ENCODE measurements around the gene ZNF532.
A peak's percentile ranks its signal among the peaks of the same experiment; 100 is the strongest.
"Not testable (repeated sequence)": the region's sequence is repeated elsewhere in the genome, so short reads cannot be mapped to it uniquely, and the experiment has no call there.

The ZNF532 gene

GRCh38 chr18:58864146-58865032 is at the start of gene ZNF532:
Gene ZNF532 (plus strand): TSS chr18:58864877. CDS start in a region left out here.
- DNase-seq (ENCODE audit: low spot score), result peak; percentile 96

- no peak for DNase-seq (ENCODE audit: low spot score)
These were observed 45.6 kb upstream of the ZNF532 start for GRCh38 chr18:58819051-58819450.

- DNase-seq (ENCODE audit: low spot score), result no peak
These were observed 44.4 kb upstream of the ZNF532 start for GRCh38 chr18:58820251-58820650.

GRCh38 chr18:58822944-58823343 is 41.7 kb upstream of the ZNF532 start:
- DNase-seq (ENCODE audit: low spot score), result no peak

- DNase-seq (ENCODE audit: low spot score), result no peak
These were observed 41.3 kb upstream of the ZNF532 start for GRCh38 chr18:58823412-58823811.

GRCh38 chr18:58826926-58827325 is 37.8 kb upstream of the ZNF532 start:
- not testable (repeated sequence) for DNase-seq (ENCODE audit: low spot score)

GRCh38 chr18:58827428-58827827 is 37.2 kb upstream of the ZNF532 start:
- no peak for DNase-seq (ENCODE audit: low spot score)

GRCh38 chr18:58827886-58828285 is 36.8 kb upstream of the ZNF532 start:
- DNase-seq (ENCODE audit: low spot score), result no peak

- no peak for DNase-seq (ENCODE audit: low spot score)
These were observed 36.1 kb upstream of the ZNF532 start for GRCh38 chr18:58828399-58829121.

- no peak for DNase-seq (ENCODE audit: low spot score)
These were observed 35.4 kb upstream of the ZNF532 start for GRCh38 chr18:58829263-58829662.

- not testable (repeated sequence) for DNase-seq (ENCODE audit: low spot score)
These were observed 34.8 kb upstream of the ZNF532 start for GRCh38 chr18:58829886-58830285.

GRCh38 chr18:58831606-58832005 is 33.1 kb upstream of the ZNF532 start:
- no peak for DNase-seq (ENCODE audit: low spot score)

GRCh38 chr18:58838165-58838860 is 26.4 kb upstream of the ZNF532 start:
- DNase-seq (ENCODE audit: low spot score), result peak; percentile 67

- peak; percentile 29 for DNase-seq (ENCODE audit: low spot score)
These were observed 25.7 kb upstream of the ZNF532 start for GRCh38 chr18:58838946-58839345.

- peak; percentile 52 for DNase-seq (ENCODE audit: low spot score)
These were observed 21.5 kb upstream of the ZNF532 start for GRCh38 chr18:58842978-58843687.

GRCh38 chr18:58843688-58844035 is 21.0 kb upstream of the ZNF532 start:
- DNase-seq (ENCODE audit: low spot score), result peak; percentile 78

- peak; percentile 45 for DNase-seq (ENCODE audit: low spot score)
These were observed 19.8 kb upstream of the ZNF532 start for GRCh38 chr18:58844871-58845270.

- DNase-seq (ENCODE audit: low spot score), result no peak
These were observed 18.6 kb upstream of the ZNF532 start for GRCh38 chr18:58845928-58846724.

- DNase-seq (ENCODE audit: low spot score), result no peak
These were observed 17.1 kb upstream of the ZNF532 start for GRCh38 chr18:58847383-58848071.

GRCh38 chr18:58848685-58849084 is 16.0 kb upstream of the ZNF532 start:
- no peak for DNase-seq (ENCODE audit: low spot score)

Data from pons (tissue), 1 donor.